WTC11 (cell line): ENCODE results near the gene DDX51.

Experiments used
- CREB1 ChIP-seq: sonication (generic); formaldehyde crosslinking; IDR thresholded peaks from 2 replicates; pipeline ENCODE4 v1.8.0; 2023; ENCODE audit warnings: mild to moderate bottlenecking, missing genetic modification reagents
- FOXK1 ChIP-seq: sonication (generic); formaldehyde crosslinking; IDR thresholded peaks from 2 replicates; pipeline ENCODE4 v1.8.0; 2022; ENCODE audit warnings: mild to moderate bottlenecking, moderate library complexity, missing genetic modification reagents
- MXD4 ChIP-seq: fragments of 250-450 bp; sonication (Bioruptor Pico); IDR thresholded peaks from 2 replicates; pipeline ENCODE4 v1.8.0; 2021; ENCODE audit warnings: mild to moderate bottlenecking, moderate library complexity, borderline replicate concordance
- ZNF232 ChIP-seq: sonication (generic); formaldehyde crosslinking; IDR thresholded peaks from 2 replicates; pipeline ENCODE4 v1.8.0; 2022; ENCODE audit warnings: mild to moderate bottlenecking, missing genetic modification reagents
- TF ChIP-seq, protein P1 (sequence below): fragments of 200-600 bp; IDR thresholded peaks from 2 replicates; pipeline ENCODE4 v1.8.0; 2022; ENCODE audit warnings: antibody characterized with exemption
- TF ChIP-seq, protein P2 (sequence below): sonication (generic); formaldehyde crosslinking; conservative IDR thresholded peaks from 2 replicates; pipeline ENCODE4 v1.8.1; 2022; ENCODE audit warnings: mild to moderate bottlenecking, missing genetic modification reagents
- TF ChIP-seq, protein P3 (sequence below): fragments of 250-450 bp; sonication (Bioruptor Pico); IDR thresholded peaks from 2 replicates; pipeline ENCODE4 v1.9.0; 2021; ENCODE audit warnings: mild to moderate bottlenecking, borderline replicate concordance
- TF ChIP-seq, protein P4 (sequence below): sonication (generic); formaldehyde crosslinking; IDR thresholded peaks from 2 replicates; pipeline ENCODE4 v1.8.1; 2022; ENCODE audit warnings: missing genetic modification reagents, borderline replicate concordance
- TF ChIP-seq, protein P5 (sequence below): sonication (generic); formaldehyde crosslinking; IDR thresholded peaks from 2 replicates; pipeline ENCODE4 v1.8.1; 2022; ENCODE audit warnings: low read depth, missing genetic modification reagents, borderline replicate concordance
- TF ChIP-seq, protein P6 (sequence below): sonication (generic); formaldehyde crosslinking; IDR thresholded peaks from 2 replicates; pipeline ENCODE4 v1.8.0; 2022; ENCODE audit warnings: mild to moderate bottlenecking, missing genetic modification reagents

DNA sequence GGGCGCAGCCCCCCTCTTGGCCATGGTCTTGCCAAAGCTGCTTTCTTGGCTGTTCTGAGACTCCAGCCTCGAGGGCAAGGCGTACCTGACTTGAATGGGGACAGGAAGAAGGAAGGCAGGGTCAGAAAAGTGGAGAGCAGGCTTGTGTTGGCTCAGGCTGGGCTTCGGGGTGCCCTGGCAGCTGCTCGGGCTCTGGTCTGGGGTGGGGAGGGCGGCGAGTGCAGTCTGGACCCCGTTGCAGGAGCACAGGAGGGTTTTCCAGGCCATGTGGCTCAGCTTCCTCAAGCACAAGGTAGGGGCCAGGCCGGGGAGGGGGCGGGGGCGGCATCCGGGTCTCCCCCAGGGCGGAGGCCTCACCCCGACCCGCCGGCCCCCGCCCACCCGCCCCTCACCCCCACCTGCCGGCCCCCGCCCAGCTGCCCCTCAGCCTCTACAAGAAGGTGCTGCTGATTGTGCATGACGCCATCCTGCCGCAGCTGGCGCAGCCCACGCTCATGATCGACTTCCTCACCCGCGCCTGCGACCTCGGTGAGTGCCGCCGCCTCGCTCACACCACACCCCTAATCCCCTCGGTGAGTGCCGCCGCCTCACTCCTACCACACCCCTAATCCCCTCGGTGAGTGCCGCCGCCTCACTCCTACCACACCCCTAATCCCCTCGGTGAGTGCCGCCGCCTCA is 4.4 kb upstream of the DDX51 start:
- TF ChIP-seq, protein P1, sequence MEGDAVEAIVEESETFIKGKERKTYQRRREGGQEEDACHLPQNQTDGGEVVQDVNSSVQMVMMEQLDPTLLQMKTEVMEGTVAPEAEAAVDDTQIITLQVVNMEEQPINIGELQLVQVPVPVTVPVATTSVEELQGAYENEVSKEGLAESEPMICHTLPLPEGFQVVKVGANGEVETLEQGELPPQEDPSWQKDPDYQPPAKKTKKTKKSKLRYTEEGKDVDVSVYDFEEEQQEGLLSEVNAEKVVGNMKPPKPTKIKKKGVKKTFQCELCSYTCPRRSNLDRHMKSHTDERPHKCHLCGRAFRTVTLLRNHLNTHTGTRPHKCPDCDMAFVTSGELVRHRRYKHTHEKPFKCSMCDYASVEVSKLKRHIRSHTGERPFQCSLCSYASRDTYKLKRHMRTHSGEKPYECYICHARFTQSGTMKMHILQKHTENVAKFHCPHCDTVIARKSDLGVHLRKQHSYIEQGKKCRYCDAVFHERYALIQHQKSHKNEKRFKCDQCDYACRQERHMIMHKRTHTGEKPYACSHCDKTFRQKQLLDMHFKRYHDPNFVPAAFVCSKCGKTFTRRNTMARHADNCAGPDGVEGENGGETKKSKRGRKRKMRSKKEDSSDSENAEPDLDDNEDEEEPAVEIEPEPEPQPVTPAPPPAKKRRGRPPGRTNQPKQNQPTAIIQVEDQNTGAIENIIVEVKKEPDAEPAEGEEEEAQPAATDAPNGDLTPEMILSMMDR, result no peak
- TF ChIP-seq ZNF232 (CRISPR knock-in tag) (no peak), CREB1 (CRISPR knock-in tag) (no peak), FOXK1 (CRISPR knock-in tag) (no peak), MXD4 (CRISPR knock-in tag) (no peak)
- TF ChIP-seq, protein P2, sequence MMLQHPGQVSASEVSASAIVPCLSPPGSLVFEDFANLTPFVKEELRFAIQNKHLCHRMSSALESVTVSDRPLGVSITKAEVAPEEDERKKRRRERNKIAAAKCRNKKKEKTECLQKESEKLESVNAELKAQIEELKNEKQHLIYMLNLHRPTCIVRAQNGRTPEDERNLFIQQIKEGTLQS (CRISPR knock-in tag), result no peak
- TF ChIP-seq, protein P3, sequence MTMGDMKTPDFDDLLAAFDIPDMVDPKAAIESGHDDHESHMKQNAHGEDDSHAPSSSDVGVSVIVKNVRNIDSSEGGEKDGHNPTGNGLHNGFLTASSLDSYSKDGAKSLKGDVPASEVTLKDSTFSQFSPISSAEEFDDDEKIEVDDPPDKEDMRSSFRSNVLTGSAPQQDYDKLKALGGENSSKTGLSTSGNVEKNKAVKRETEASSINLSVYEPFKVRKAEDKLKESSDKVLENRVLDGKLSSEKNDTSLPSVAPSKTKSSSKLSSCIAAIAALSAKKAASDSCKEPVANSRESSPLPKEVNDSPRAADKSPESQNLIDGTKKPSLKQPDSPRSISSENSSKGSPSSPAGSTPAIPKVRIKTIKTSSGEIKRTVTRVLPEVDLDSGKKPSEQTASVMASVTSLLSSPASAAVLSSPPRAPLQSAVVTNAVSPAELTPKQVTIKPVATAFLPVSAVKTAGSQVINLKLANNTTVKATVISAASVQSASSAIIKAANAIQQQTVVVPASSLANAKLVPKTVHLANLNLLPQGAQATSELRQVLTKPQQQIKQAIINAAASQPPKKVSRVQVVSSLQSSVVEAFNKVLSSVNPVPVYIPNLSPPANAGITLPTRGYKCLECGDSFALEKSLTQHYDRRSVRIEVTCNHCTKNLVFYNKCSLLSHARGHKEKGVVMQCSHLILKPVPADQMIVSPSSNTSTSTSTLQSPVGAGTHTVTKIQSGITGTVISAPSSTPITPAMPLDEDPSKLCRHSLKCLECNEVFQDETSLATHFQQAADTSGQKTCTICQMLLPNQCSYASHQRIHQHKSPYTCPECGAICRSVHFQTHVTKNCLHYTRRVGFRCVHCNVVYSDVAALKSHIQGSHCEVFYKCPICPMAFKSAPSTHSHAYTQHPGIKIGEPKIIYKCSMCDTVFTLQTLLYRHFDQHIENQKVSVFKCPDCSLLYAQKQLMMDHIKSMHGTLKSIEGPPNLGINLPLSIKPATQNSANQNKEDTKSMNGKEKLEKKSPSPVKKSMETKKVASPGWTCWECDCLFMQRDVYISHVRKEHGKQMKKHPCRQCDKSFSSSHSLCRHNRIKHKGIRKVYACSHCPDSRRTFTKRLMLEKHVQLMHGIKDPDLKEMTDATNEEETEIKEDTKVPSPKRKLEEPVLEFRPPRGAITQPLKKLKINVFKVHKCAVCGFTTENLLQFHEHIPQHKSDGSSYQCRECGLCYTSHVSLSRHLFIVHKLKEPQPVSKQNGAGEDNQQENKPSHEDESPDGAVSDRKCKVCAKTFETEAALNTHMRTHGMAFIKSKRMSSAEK (CRISPR knock-in tag), result no peak
- TF ChIP-seq, protein P4, sequence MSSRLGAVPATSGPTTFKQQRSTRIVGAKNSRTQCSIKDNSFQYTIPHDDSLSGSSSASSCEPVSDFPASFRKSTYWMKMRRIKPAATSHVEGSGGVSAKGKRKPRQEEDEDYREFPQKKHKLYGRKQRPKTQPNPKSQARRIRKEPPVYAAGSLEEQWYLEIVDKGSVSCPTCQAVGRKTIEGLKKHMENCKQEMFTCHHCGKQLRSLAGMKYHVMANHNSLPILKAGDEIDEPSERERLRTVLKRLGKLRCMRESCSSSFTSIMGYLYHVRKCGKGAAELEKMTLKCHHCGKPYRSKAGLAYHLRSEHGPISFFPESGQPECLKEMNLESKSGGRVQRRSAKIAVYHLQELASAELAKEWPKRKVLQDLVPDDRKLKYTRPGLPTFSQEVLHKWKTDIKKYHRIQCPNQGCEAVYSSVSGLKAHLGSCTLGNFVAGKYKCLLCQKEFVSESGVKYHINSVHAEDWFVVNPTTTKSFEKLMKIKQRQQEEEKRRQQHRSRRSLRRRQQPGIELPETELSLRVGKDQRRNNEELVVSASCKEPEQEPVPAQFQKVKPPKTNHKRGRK (CRISPR knock-in tag), result no peak
- TF ChIP-seq, protein P5, sequence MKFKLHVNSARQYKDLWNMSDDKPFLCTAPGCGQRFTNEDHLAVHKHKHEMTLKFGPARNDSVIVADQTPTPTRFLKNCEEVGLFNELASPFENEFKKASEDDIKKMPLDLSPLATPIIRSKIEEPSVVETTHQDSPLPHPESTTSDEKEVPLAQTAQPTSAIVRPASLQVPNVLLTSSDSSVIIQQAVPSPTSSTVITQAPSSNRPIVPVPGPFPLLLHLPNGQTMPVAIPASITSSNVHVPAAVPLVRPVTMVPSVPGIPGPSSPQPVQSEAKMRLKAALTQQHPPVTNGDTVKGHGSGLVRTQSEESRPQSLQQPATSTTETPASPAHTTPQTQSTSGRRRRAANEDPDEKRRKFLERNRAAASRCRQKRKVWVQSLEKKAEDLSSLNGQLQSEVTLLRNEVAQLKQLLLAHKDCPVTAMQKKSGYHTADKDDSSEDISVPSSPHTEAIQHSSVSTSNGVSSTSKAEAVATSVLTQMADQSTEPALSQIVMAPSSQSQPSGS (CRISPR knock-in tag), result no peak
- TF ChIP-seq, protein P6, sequence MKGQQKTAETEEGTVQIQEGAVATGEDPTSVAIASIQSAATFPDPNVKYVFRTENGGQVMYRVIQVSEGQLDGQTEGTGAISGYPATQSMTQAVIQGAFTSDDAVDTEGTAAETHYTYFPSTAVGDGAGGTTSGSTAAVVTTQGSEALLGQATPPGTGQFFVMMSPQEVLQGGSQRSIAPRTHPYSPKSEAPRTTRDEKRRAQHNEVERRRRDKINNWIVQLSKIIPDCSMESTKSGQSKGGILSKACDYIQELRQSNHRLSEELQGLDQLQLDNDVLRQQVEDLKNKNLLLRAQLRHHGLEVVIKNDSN, result no peak
